Calu3 (cell line): ENCODE results near the gene BOD1L1. TPM values are rescaled to one million over a fixed set of nuclear protein-coding genes. Genes with fewer than 3 reads are reported as not detected.

Experiments used
- BruUV-seq: library from RNA; stranded (reverse); fragments of 400-500 nt; replicated peaks from 2 replicates; lab custom pipeline; 2021; lab: Mats Ljungman, UMichigan
- CTCF ChIA-PET: fragments of 300-600 bp; sonication (Branson Sonifier 250); formaldehyde crosslinking; loops from one replicate; lab custom pipeline; 2022; ENCODE audit warnings: antibody characterized with exemption; lab: Charles Lee
- DNase-seq: peaks from one replicate; pipeline ENCODE4 v3.0.0; 2022
- H3K27ac Mint-ChIP-seq: one replicate; pipeline ENCODE4 v1.8.0; 2022; ENCODE audit warnings: mixed read lengths; ENCODE audit not compliant: unreplicated experiment
- H3K27me3 Mint-ChIP-seq: one replicate; pipeline ENCODE4 v1.8.0; 2022; ENCODE audit warnings: mixed read lengths; ENCODE audit not compliant: unreplicated experiment
- H3K36me3 Mint-ChIP-seq: one replicate; pipeline ENCODE4 v1.8.0; 2022; ENCODE audit warnings: mild to moderate bottlenecking, moderate library complexity, mixed read lengths; ENCODE audit not compliant: insufficient read depth, unreplicated experiment
- H3K4me1 Mint-ChIP-seq: one replicate; pipeline ENCODE4 v1.8.0; 2022; ENCODE audit warnings: mild to moderate bottlenecking, low read depth, mixed read lengths; ENCODE audit not compliant: unreplicated experiment
- H3K4me3 Mint-ChIP-seq: one replicate; pipeline ENCODE4 v1.8.0; 2022; ENCODE audit warnings: mild to moderate bottlenecking, low read depth, moderate library complexity, mixed read lengths; ENCODE audit not compliant: unreplicated experiment
- H3K9me3 Mint-ChIP-seq: one replicate; pipeline ENCODE4 v1.8.0; 2022; ENCODE audit warnings: low read depth, mixed read lengths; ENCODE audit not compliant: unreplicated experiment
- CTCF ChIP-seq: fragments of 200-600 bp; IDR thresholded peaks from one replicate; pipeline ENCODE4 v1.8.0; 2022; ENCODE audit warnings: antibody characterized with exemption; ENCODE audit not compliant: unreplicated experiment
- intact Hi-C: fragments of 100-400 bp; cut with micrococcal nuclease; formaldehyde crosslinking; loops from one replicate; pipeline ENCODE4 v1.10.0; 2022; ENCODE audit not compliant: unreplicated experiment
- total RNA-seq: library from RNA; stranded (reverse); gene quantifications from 2 replicates; pipeline ENCODE4 v1.2.3, GENCODE V29; 2022

The BOD1L1 gene
- total RNA-seq, 1 experiment from 2014 or later: 25.7 TPM

- intact Hi-C loops: no loop called here
- no peaks in the 10 kb centered on the region for H3K4me1 Mint-ChIP-seq
- H3K27me3 Mint-ChIP-seq: peaks cover 30% of the 10 kb centered on the region
- BruUV-seq: no TSS peak
- no peak for DNase-seq
- H3K36me3 Mint-ChIP-seq: no peaks in the 10 kb centered on the region
- H3K27ac Mint-ChIP-seq: no peak overlapping the region
- no peaks in the 10 kb centered on the region for H3K9me3 Mint-ChIP-seq
- CTCF ChIA-PET: interaction anchor here (0.7 kb wide), 1 partner anchor 19 kb away, joined by 3 read pairs; no protein-coding TSS in a partner anchor
- H3K4me3 Mint-ChIP-seq: no peak overlapping the region
- no peak for TF ChIP-seq CTCF
Observed at GRCh38 chr4:13538427-13538973, 89.0 kb downstream of the BOD1L1 start.

- intact Hi-C loops: no loop called here
Observed at GRCh38 chr4:13537832-13538177, 89.7 kb downstream of the BOD1L1 start.

GRCh38 chr4:13537011-13537831, 90.3 kb downstream of the BOD1L1 start:
- Mint-ChIP-seq H3K27ac (no peak overlapping the region), H3K4me3 (no peak overlapping the region)
- CTCF ChIA-PET: no interaction called here

More at GRCh38 chr4:13537832-13538177, 89.7 kb downstream of the BOD1L1 start:
- no peak for DNase-seq
- Mint-ChIP-seq H3K9me3 (no peaks in the 10 kb centered on the region), H3K4me1 (no peaks in the 10 kb centered on the region), H3K27me3 (peaks cover 30% of the 10 kb centered on the region), H3K36me3 (no peaks in the 10 kb centered on the region), H3K4me3 (no peak overlapping the region), H3K27ac (no peak overlapping the region)
- no TSS peak for BruUV-seq
- CTCF ChIA-PET: no interaction called here
- TF ChIP-seq CTCF: no peak

GRCh38 chr4:13536607-13537006, 90.9 kb downstream of the BOD1L1 start:
- intact Hi-C loops: no loop called here
- H3K4me1 Mint-ChIP-seq: no peaks in the 10 kb centered on the region
- no TSS peak for BruUV-seq
- no peaks in the 10 kb centered on the region for H3K36me3 Mint-ChIP-seq
- TF ChIP-seq CTCF: no peak
- no peak overlapping the region for H3K27ac Mint-ChIP-seq
- H3K4me3 Mint-ChIP-seq: no peak overlapping the region
- no peaks in the 10 kb centered on the region for H3K9me3 Mint-ChIP-seq
- H3K27me3 Mint-ChIP-seq: peaks cover 36% of the 10 kb centered on the region
- no peak for DNase-seq
- CTCF ChIA-PET: no interaction called here

More at GRCh38 chr4:13537011-13537831, 90.3 kb downstream of the BOD1L1 start:
- DNase-seq: no peak
- intact Hi-C loops: no loop called here
- H3K36me3 Mint-ChIP-seq: no peaks in the 10 kb centered on the region
- no peaks in the 10 kb centered on the region for H3K4me1 Mint-ChIP-seq
- no peak for TF ChIP-seq CTCF
- BruUV-seq: no TSS peak
- peaks cover 30% of the 10 kb centered on the region for H3K27me3 Mint-ChIP-seq
- no peaks in the 10 kb centered on the region for H3K9me3 Mint-ChIP-seq
